ENCODE data around the gene ANTXRL. TPM values are rescaled to one million over a fixed set of nuclear protein-coding genes. Genes with fewer than 3 reads are reported as not detected.

Gene ANTXRL
- total RNA-seq, 1 experiment from 2014 or later = not detected

DNA sequence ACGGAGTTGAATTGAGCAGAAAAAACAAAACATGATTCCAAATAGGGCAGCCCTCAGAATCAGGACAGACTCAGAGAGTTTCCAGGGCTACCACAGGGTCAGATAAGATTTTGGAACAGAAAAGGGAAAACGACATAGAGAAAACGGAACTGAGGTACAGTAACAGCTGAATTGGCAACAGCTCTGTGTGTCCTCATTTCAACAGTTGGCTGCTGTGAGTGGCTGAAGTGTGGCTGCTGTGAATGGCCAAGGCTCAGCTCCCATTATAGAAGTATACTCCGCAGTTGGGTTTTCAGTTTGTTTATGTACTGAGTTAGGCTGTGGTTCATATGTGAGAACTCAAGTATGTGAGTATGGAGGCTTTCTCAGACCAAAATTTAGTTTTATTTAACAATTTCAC, 32.0 kb downstream of the ANTXRL start:
- DNase-seq (ENCODE audit: low read depth, low spot score) (no peak), ATAC-seq (no peak)
- no peak for TF ChIP-seq SIN3A (IDR thresholded peaks at IDR 0.05; ENCODE audit: borderline replicate concordance, insufficient read depth, low read depth, low read length)
- no peak for TF ChIP-seq POLR2AphosphoS5 (IDR thresholded peaks at IDR 0.05; ENCODE audit: low read depth, low read length)
- TF ChIP-seq, protein P1, sequence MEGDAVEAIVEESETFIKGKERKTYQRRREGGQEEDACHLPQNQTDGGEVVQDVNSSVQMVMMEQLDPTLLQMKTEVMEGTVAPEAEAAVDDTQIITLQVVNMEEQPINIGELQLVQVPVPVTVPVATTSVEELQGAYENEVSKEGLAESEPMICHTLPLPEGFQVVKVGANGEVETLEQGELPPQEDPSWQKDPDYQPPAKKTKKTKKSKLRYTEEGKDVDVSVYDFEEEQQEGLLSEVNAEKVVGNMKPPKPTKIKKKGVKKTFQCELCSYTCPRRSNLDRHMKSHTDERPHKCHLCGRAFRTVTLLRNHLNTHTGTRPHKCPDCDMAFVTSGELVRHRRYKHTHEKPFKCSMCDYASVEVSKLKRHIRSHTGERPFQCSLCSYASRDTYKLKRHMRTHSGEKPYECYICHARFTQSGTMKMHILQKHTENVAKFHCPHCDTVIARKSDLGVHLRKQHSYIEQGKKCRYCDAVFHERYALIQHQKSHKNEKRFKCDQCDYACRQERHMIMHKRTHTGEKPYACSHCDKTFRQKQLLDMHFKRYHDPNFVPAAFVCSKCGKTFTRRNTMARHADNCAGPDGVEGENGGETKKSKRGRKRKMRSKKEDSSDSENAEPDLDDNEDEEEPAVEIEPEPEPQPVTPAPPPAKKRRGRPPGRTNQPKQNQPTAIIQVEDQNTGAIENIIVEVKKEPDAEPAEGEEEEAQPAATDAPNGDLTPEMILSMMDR (IDR thresholded peaks at IDR 0.05) = no peak
- TF ChIP-seq TCF7L2 (IDR thresholded peaks at IDR 0.05; ENCODE audit: low read depth, low read length) = no peak
- TF ChIP-seq, protein P2, sequence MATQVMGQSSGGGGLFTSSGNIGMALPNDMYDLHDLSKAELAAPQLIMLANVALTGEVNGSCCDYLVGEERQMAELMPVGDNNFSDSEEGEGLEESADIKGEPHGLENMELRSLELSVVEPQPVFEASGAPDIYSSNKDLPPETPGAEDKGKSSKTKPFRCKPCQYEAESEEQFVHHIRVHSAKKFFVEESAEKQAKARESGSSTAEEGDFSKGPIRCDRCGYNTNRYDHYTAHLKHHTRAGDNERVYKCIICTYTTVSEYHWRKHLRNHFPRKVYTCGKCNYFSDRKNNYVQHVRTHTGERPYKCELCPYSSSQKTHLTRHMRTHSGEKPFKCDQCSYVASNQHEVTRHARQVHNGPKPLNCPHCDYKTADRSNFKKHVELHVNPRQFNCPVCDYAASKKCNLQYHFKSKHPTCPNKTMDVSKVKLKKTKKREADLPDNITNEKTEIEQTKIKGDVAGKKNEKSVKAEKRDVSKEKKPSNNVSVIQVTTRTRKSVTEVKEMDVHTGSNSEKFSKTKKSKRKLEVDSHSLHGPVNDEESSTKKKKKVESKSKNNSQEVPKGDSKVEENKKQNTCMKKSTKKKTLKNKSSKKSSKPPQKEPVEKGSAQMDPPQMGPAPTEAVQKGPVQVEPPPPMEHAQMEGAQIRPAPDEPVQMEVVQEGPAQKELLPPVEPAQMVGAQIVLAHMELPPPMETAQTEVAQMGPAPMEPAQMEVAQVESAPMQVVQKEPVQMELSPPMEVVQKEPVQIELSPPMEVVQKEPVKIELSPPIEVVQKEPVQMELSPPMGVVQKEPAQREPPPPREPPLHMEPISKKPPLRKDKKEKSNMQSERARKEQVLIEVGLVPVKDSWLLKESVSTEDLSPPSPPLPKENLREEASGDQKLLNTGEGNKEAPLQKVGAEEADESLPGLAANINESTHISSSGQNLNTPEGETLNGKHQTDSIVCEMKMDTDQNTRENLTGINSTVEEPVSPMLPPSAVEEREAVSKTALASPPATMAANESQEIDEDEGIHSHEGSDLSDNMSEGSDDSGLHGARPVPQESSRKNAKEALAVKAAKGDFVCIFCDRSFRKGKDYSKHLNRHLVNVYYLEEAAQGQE (IDR thresholded peaks at IDR 0.05; ENCODE audit: insufficient read depth in 1 of 2, low read depth in 2 of 2, low read length in 1 of 2) = no peak
- Histone ChIP-seq H3K4me1 (ENCODE audit: control insufficient read depth, insufficient read depth, low read length) (no peaks in the 10 kb centered on the region), H3K36me3 (ENCODE audit: control insufficient read depth, insufficient read depth, low read length) (no peaks in the 10 kb centered on the region), H3K4me3 (ENCODE audit: low read depth in 2 of 2, low read length in 2 of 2) (no peak overlapping the region), H3K9me3 (ENCODE audit: control insufficient read depth, insufficient read depth, low read depth, low read length) (no peaks in the 10 kb centered on the region), H3K27ac (ENCODE audit: low read length) (no peak overlapping the region), H3K27me3 (ENCODE audit: control insufficient read depth, insufficient read depth, low read length) (peaks cover 4% of the 10 kb centered on the region; the same call in 1 of the 2 replicates)
- in situ Hi-C loops (cut with HindIII; ENCODE audit: low pct_unique_long_range_greater_than_20kb, low sequenced_read_pairs) (no loop called here), intact Hi-C loops (cut with micrococcal nuclease; ENCODE audit: unreplicated experiment) (no loop called here)
- POLR2A ChIA-PET = no interaction called here
- CTCF ChIA-PET = no interaction called here
- BruUV-seq (replicated peaks) = no TSS peak

DNA sequence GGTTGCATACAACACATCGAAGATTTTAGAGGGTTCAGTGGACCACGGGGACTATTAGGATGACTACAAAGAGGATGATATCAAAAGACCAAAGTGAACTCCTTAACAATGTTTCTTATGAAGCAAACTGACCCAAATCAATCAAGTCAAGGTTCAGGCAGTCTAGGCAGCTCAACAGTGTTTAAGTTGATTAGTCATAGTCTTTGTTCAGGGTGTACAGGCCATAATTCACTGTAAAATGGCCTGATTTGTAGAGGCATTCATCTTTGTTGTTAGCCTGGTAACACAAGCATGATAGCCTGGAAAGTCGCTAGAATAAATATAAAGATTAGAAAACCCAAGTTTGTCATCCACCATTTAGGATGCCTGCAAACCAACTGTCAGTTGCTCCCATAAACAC, 32.6 kb downstream of the ANTXRL start:
- in situ Hi-C loops (cut with HindIII; ENCODE audit: low pct_unique_long_range_greater_than_20kb, low sequenced_read_pairs) = no loop called here
- Histone ChIP-seq H3K27ac (ENCODE audit: low read length) (no peak overlapping the region), H3K4me3 (ENCODE audit: low read depth in 2 of 2, low read length in 2 of 2) (no peak overlapping the region), H3K36me3 (ENCODE audit: control insufficient read depth, insufficient read depth, low read length) (no peaks in the 10 kb centered on the region), H3K4me1 (ENCODE audit: control insufficient read depth, insufficient read depth, low read length) (no peaks in the 10 kb centered on the region), H3K9me3 (ENCODE audit: control insufficient read depth, insufficient read depth, low read depth, low read length) (no peaks in the 10 kb centered on the region), H3K27me3 (ENCODE audit: control insufficient read depth, insufficient read depth, low read length) (peaks cover 4% of the 10 kb centered on the region; the same call in 1 of the 2 replicates)
- POLR2A ChIA-PET = no interaction called here
- BruUV-seq (replicated peaks) = no TSS peak
- CTCF ChIA-PET = no interaction called here
- TF ChIP-seq TCF7L2 (IDR thresholded peaks at IDR 0.05; ENCODE audit: low read depth, low read length) (no peak), SIN3A (IDR thresholded peaks at IDR 0.05; ENCODE audit: borderline replicate concordance, insufficient read depth, low read depth, low read length) (no peak), POLR2AphosphoS5 (IDR thresholded peaks at IDR 0.05; ENCODE audit: low read depth, low read length) (no peak)
- TF ChIP-seq, protein P2 (IDR thresholded peaks at IDR 0.05; ENCODE audit: insufficient read depth in 1 of 2, low read depth in 2 of 2, low read length in 1 of 2) = no peak
- TF ChIP-seq, protein P1 (IDR thresholded peaks at IDR 0.05) = no peak
- ATAC-seq (no peak), DNase-seq (ENCODE audit: low read depth, low spot score) (no peak)
- intact Hi-C loops (cut with micrococcal nuclease; ENCODE audit: unreplicated experiment) = no loop called here
